Measurements from ENCODE around the gene MIOS.

Gene MIOS

GRCh38 chr7:7584653-7585052 lies 18.0 kb downstream of the MIOS start (continued):
- TF ChIP-seq PBX3 (CRISPR knock-in tag; IDR thresholded peaks at IDR 0.05) = no peak
- no peak for TF ChIP-seq ZBTB44 (tag by site-specific recombination; IDR thresholded peaks at IDR 0.05)
- no peak for TF ChIP-seq MZF1 (tag by site-specific recombination; IDR thresholded peaks at IDR 0.05; ENCODE audit: borderline replicate concordance)
- no peak for TF ChIP-seq ZNF558 (tag by site-specific recombination; IDR thresholded peaks at IDR 0.05)
- no peak for TF ChIP-seq GLI2 (tag by site-specific recombination; IDR thresholded peaks at IDR 0.05; ENCODE audit: borderline replicate concordance, low read depth)
- no peak for TF ChIP-seq ZNF202 (tag by site-specific recombination; IDR thresholded peaks at IDR 0.05; ENCODE audit: borderline replicate concordance)
- no peak for TF ChIP-seq ZBTB7A (tag by site-specific recombination; IDR thresholded peaks at IDR 0.05; ENCODE audit: low read depth)

- ChIA-PET CTCF (interaction anchor here (0.6 to 1.0 kb wide), 2 partner anchors 10 to 482 kb away, joined by 3 read pairs; no protein-coding TSS in a partner anchor), POLR2A (interaction anchor here (0.7 kb wide), 1 partner anchor 20 kb away, joined by 3 read pairs; no protein-coding TSS in a partner anchor)
- Histone ChIP-seq H3K4me1 (ENCODE audit: control insufficient read depth, insufficient read depth, low read length) (no peaks in the 10 kb centered on the region), H3K4me3 (ENCODE audit: low read depth, low read length) (no peak overlapping the region), H3K36me3 (ENCODE audit: control insufficient read depth in 2 of 2, insufficient read depth in 1 of 2, low read length in 2 of 2) (peaks cover 0 to 5% of the 10 kb centered on the region in 2 experiments), H3K9me3 (ENCODE audit: control insufficient read depth, insufficient read depth, low read depth, low read length) (no peaks in the 10 kb centered on the region), H3K27ac (ENCODE audit: extremely low read depth, low read depth, low read length) (no peak overlapping the region)
- no peak for TF ChIP-seq GLI4 (tag by site-specific recombination; IDR thresholded peaks at IDR 0.05)
- no peak for TF ChIP-seq YY2 (tag by site-specific recombination; IDR thresholded peaks at IDR 0.05)
- no peak for TF ChIP-seq ZNF341 (tag by site-specific recombination; IDR thresholded peaks at IDR 0.05; ENCODE audit: low read depth)
- TF ChIP-seq ZBTB49 (tag by site-specific recombination; IDR thresholded peaks at IDR 0.05; ENCODE audit: low read depth) = no peak
- TF ChIP-seq ZNF521 (tag by site-specific recombination; IDR thresholded peaks at IDR 0.05) = no peak
- TF ChIP-seq ZNF24 (tag by site-specific recombination; IDR thresholded peaks at IDR 0.05) = no peak
- no peak for TF ChIP-seq ZEB2 (tag by site-specific recombination; IDR thresholded peaks at IDR 0.05)
- TF ChIP-seq ZNF623 (tag by site-specific recombination; IDR thresholded peaks at IDR 0.05) = no peak
- TF ChIP-seq ZNF114 (tag by site-specific recombination; IDR thresholded peaks at IDR 0.05) = no peak
- no peak for TF ChIP-seq GLIS2 (tag by site-specific recombination; IDR thresholded peaks at IDR 0.05)
- TF ChIP-seq, protein P1, sequence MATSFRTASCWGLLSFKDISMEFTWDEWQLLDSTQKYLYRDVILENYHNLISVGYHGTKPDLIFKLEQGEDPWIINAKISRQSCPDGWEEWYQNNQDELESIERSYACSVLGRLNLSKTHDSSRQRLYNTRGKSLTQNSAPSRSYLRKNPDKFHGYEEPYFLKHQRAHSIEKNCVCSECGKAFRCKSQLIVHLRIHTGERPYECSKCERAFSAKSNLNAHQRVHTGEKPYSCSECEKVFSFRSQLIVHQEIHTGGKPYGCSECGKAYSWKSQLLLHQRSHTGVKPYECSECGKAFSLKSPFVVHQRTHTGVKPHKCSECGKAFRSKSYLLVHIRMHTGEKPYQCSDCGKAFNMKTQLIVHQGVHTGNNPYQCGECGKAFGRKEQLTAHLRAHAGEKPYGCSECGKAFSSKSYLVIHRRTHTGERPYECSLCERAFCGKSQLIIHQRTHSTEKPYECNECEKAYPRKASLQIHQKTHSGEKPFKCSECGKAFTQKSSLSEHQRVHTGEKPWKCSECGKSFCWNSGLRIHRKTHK (tag by site-specific recombination; IDR thresholded peaks at IDR 0.05) = no peak
- no peak for TF ChIP-seq ZNF221 (tag by site-specific recombination; IDR thresholded peaks at IDR 0.05; ENCODE audit: borderline replicate concordance)
- TF ChIP-seq ZNF391 (tag by site-specific recombination; IDR thresholded peaks at IDR 0.05; ENCODE audit: borderline replicate concordance, low read depth) = no peak
- no peak for TF ChIP-seq SP2 (tag by site-specific recombination; IDR thresholded peaks at IDR 0.05)
- TF ChIP-seq, protein P2, sequence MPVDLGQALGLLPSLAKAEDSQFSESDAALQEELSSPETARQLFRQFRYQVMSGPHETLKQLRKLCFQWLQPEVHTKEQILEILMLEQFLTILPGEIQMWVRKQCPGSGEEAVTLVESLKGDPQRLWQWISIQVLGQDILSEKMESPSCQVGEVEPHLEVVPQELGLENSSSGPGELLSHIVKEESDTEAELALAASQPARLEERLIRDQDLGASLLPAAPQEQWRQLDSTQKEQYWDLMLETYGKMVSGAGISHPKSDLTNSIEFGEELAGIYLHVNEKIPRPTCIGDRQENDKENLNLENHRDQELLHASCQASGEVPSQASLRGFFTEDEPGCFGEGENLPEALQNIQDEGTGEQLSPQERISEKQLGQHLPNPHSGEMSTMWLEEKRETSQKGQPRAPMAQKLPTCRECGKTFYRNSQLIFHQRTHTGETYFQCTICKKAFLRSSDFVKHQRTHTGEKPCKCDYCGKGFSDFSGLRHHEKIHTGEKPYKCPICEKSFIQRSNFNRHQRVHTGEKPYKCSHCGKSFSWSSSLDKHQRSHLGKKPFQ (tag by site-specific recombination; IDR thresholded peaks at IDR 0.05) = no peak
- no peak for TF ChIP-seq ZNF394 (tag by site-specific recombination; IDR thresholded peaks at IDR 0.05; ENCODE audit: borderline replicate concordance)
- TF ChIP-seq ZBTB21 (tag by site-specific recombination; IDR thresholded peaks at IDR 0.05) = no peak
- TF ChIP-seq ZNF830 (tag by site-specific recombination; IDR thresholded peaks at IDR 0.05; ENCODE audit: low read depth) = no peak
- TF ChIP-seq, protein P3, sequence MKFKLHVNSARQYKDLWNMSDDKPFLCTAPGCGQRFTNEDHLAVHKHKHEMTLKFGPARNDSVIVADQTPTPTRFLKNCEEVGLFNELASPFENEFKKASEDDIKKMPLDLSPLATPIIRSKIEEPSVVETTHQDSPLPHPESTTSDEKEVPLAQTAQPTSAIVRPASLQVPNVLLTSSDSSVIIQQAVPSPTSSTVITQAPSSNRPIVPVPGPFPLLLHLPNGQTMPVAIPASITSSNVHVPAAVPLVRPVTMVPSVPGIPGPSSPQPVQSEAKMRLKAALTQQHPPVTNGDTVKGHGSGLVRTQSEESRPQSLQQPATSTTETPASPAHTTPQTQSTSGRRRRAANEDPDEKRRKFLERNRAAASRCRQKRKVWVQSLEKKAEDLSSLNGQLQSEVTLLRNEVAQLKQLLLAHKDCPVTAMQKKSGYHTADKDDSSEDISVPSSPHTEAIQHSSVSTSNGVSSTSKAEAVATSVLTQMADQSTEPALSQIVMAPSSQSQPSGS (tag by site-specific recombination; IDR thresholded peaks at IDR 0.05; ENCODE audit: low read depth) = no peak
- no peak for TF ChIP-seq ZNF292 (tag by site-specific recombination; IDR thresholded peaks at IDR 0.05; ENCODE audit: borderline replicate concordance, low read depth)
These were observed 18.7 kb downstream of the MIOS start for GRCh38 chr7:7585241-7585928.
